Renal cortex interstitium (tissue), 11 donors: ENCODE results near the gene MAST4. TPM values are rescaled to one million over a fixed set of nuclear protein-coding genes. Genes with fewer than 3 reads are reported as not detected.

Source experiments
- DNase-seq, 11 donors: peaks; one replicate each; pipeline ENCODE4 v3.0.0-alpha.2; 2013; ENCODE audit warnings: low read depth in 9 of 11, low spot score in 4 of 11; ENCODE audit errors: extremely low read depth in 1 of 11
- polyA plus RNA-seq, 3 donors: library from polyadenylated mRNA; unstranded; fragments of 120-200 nt; gene quantifications; one replicate each; pipeline ENCODE4 v1.2.1, GENCODE V29; 2013; ENCODE audit not compliant: insufficient read length in 3 of 3

MAST4 gene
- polyA plus RNA-seq, 3 donors: 15.2 to 19.4 (median 16.8) TPM

GRCh38 chr5:67204821-67205220, 608.6 kb downstream of the MAST4 start:
- no peak for DNase-seq

- no peak for DNase-seq
Observed at GRCh38 chr5:67205981-67206380, 609.8 kb downstream of the MAST4 start.

- DNase-seq: no peak
Observed at GRCh38 chr5:67206461-67206860, 610.3 kb downstream of the MAST4 start.

GRCh38 chr5:67206929-67207328, 610.7 kb downstream of the MAST4 start:
- DNase-seq: no peak

GRCh38 chr5:67208403-67208802, 612.2 kb downstream of the MAST4 start:
- DNase-seq: no peak

- DNase-seq: peak; percentile 46 to 77 (median 59)
Observed at GRCh38 chr5:67209141-67209771, 613.1 kb downstream of the MAST4 start.

- DNase-seq: no peak
Observed at GRCh38 chr5:67211926-67212325, 615.7 kb downstream of the MAST4 start.

GRCh38 chr5:67214036-67214435, 617.8 kb downstream of the MAST4 start:
- no peak for DNase-seq

- no peak for DNase-seq
Observed at GRCh38 chr5:67214707-67215447, 618.7 kb downstream of the MAST4 start.

- peak in 1 of 11 donors; percentile 53 for DNase-seq
Observed at GRCh38 chr5:67215519-67216471, 619.6 kb downstream of the MAST4 start.

GRCh38 chr5:67216564-67216963, 620.4 kb downstream of the MAST4 start:
- no peak for DNase-seq
